Astrocyte (in vitro differentiated cells and primary cell): Measurements from ENCODE around the gene PTPRN2.

ENCODE experiments used
- EZH2 ChIP-seq: IDR thresholded peaks from 2 replicates; pipeline ENCODE4 v1.6.1; 2012; ENCODE audit warnings: mild to moderate bottlenecking, low read length, inconsistent platforms; ENCODE audit not compliant: insufficient read depth
- TF ChIP-seq, protein P1 (sequence below): IDR thresholded peaks from 2 replicates; pipeline ENCODE4 v1.5.1; 2011; ENCODE audit warnings: low read depth, mild to moderate bottlenecking, inconsistent platforms, low read length, moderate library complexity; ENCODE audit not compliant: insufficient read depth

DNA sequence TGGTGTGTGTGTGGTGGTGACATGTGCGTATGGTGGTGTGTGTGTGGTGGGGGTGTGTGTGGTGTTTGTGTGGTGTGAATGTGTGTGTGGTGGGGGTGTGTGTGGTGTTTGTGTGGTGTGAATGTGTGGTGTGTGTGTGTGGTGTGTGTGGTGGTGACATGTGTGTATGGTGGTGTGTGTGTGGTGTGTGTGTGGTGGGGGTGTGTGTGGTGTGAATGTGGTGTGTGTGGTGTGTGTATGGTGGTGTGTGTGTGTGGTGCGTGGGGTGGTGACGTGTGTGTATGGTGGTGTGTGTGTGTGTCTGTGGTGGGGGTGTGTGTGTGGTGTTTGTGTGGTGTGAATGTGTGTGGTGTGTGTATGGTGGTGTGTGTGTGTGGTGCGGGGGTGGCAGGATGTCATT lies 797.7 kb downstream of the PTPRN2 start:
- no peak for TF ChIP-seq EZH2
- TF ChIP-seq, protein P1, sequence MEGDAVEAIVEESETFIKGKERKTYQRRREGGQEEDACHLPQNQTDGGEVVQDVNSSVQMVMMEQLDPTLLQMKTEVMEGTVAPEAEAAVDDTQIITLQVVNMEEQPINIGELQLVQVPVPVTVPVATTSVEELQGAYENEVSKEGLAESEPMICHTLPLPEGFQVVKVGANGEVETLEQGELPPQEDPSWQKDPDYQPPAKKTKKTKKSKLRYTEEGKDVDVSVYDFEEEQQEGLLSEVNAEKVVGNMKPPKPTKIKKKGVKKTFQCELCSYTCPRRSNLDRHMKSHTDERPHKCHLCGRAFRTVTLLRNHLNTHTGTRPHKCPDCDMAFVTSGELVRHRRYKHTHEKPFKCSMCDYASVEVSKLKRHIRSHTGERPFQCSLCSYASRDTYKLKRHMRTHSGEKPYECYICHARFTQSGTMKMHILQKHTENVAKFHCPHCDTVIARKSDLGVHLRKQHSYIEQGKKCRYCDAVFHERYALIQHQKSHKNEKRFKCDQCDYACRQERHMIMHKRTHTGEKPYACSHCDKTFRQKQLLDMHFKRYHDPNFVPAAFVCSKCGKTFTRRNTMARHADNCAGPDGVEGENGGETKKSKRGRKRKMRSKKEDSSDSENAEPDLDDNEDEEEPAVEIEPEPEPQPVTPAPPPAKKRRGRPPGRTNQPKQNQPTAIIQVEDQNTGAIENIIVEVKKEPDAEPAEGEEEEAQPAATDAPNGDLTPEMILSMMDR = no peak
